ACHN (cell line): Measurements from ENCODE around the gene TVP23A.
"Not testable (repeated sequence)": the region's sequence is repeated elsewhere in the genome, so short reads cannot be mapped to it uniquely, and the experiment has no call there.

ENCODE experiments used
- DNase-seq: peaks from one replicate; pipeline ENCODE4 v3.0.0-alpha.2; 2015
- in situ Hi-C: cut with HindIII; loops from 2 replicates; pipeline ENCODE4 v1.10.0; 2017; ENCODE audit warnings: low sequenced_read_pairs, low pct_ligation_motif_present, low pct_unique_long_range_greater_than_20kb

TVP23A gene

GRCh38 chr16:10838621-10839278, 20.2 kb upstream of the TVP23A start:
- in situ Hi-C loops = no loop called here
- no peak for DNase-seq

DNA sequence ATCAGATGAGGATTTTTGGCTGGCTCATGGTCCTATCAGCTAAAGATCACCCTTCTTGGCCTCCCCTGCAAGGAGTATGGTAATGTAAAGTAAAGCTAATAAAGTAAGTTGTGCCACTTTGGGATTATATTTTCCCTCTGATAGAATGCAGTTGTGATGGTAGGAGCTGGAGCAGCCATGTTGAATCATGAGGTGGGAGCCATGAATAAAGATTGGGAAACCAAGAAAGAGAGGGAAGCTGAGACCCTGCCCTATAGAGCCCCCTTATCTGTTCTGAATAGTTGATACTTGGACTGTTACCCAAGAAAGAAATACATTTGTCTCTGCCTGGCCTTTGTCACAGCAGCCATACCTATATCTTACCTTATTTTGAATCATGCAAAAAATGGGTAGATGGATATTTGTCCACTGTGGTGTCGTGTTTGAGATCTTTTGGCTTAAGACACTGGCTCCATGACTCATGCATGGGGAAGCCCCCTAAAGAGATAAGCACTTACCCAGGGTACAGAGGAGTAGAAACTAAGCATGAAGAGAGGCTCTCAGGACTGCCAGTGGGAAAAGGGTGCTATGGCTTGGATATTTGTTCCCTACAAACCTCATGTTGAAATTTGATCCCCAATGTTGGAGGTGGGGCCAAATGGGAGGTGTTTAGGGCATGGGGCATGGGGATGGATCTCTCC, 17.7 kb upstream of the TVP23A start:
- in situ Hi-C loops = no loop called here
- DNase-seq = no peak

DNA sequence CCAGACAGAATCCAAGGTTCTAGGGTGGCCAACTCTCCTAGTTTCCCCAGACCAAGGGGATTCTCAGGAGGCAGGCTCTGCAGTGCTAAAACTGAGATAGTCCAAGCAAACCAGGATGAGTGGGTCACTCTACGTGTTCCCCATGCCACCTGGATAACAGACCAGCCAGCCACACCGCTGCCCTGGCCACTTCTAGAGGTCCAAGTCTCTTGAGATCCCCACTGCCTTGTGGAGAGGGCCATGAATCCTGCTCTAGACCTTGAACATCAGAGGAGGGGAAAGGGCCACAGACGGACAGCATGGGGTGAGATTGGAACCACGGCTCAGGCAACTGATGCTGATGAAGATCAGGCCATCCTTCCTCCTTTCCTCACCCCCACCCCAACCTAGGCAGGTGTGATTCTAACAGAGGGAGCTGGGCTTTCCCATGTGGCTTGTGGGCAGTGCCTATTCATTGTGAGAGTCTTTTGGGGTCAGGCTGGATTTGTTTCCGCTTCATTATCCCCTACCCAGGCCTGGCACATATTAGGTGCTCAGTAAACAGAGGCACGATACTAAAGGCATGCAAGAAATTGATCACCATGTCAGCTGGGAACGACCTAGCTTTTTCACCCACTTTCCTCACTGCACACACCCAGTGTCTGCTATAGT, 16.8 kb upstream of the TVP23A start:
- DNase-seq = no peak
- in situ Hi-C loops = no loop called here

- DNase-seq = no peak
- in situ Hi-C loops = no loop called here
Measured at GRCh38 chr16:10834766-10835165, 16.2 kb upstream of the TVP23A start.

DNA sequence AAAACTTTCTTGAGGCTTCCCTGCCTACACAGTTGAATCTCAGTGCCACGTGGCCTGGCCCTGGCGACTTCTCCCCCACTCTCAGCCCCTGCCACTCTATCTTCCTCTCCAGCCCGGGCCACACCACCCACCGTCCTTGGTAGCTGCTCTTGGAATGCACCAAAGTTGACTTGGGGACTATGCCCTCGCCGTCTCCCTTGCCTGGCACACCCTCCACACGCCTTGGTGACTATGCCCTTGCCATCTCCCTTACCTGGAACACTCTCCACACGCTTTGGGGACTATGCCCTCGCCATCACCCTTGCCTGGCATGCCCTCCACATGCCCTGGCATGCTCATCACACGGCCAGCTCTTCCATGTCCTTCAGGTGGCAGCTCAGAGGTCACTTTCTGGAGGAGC, 15.5 kb upstream of the TVP23A start:
- DNase-seq = no peak
- in situ Hi-C loops = no loop called here

- in situ Hi-C loops = no loop called here
- no peak for DNase-seq
Measured at GRCh38 chr16:10833271-10833670, 14.7 kb upstream of the TVP23A start.

GRCh38 chr16:10831894-10832886, 13.6 kb upstream of the TVP23A start:
- no peak for DNase-seq
- in situ Hi-C loops = no loop called here

DNA sequence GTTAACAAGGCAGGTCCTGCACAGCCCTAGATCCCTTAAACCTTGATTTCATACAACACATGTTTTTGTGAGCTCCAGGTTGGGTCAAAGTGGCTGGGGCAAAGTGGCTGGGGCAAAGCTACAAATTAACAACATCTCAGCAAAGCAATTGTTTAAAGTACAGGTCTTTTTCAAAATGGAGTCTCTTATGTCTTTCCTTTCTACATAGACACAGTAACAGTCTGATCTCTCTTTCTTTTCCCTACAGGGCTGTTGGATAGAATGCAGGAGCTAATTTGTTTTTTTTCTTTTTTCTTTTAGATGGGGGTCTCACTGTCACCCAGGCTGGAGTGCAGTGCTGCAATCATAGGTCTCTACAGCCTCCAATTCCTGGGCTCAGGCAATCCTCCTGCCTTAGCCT, 11.6 kb upstream of the TVP23A start:
- in situ Hi-C loops = not testable (repeated sequence)

DNA sequence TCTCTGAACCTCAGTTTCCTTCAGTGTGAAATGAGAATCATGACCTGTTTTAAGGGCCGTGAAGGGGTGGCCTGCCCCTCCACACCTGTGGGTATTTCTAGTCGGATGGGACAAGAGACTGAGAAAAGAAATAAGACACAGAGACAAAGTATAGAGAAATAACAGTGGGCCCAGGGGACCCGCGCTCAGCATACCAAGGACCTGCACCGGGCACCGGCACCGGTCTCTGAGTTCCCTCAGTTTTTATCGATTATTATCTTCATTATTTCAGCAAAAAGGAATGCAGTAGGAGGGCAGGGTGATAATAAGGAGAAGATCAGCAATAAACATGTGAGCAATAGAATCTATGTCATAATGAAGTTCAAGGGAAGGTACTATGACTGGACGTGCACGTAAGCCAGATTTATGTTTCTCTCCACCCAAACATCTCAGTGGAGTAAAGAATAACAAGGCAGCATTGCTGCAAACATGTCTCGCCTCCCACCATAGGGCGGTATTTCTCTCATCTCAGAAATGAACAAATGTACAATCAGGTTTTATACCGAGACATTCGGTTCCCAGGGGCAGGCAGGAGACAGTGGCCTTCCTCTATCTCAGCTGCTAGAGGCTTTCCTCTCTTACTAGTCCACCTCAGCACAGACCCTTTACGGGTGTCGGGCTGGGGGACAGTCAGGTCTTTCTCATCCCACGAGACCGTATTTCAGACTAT, 10.9 kb upstream of the TVP23A start:
- in situ Hi-C loops, DNase-seq: not testable (repeated sequence)

More for the DNA sequence above, 11.6 kb upstream of the TVP23A start:
- DNase-seq = not testable (repeated sequence)

GRCh38 chr16:10828851-10829366, 10.3 kb upstream of the TVP23A start:
- in situ Hi-C loops = no loop called here
- peak; percentile 69 for DNase-seq

- in situ Hi-C loops = no loop called here
- peak; percentile 76 for DNase-seq
Measured at GRCh38 chr16:10827691-10828341, 9.2 kb upstream of the TVP23A start.

GRCh38 chr16:10824111-10824893, 5.7 kb upstream of the TVP23A start:
- no peak for DNase-seq
- in situ Hi-C loops = no loop called here

GRCh38 chr16:10822702-10823101, 4.1 kb upstream of the TVP23A start:
- in situ Hi-C loops = no loop called here

DNA sequence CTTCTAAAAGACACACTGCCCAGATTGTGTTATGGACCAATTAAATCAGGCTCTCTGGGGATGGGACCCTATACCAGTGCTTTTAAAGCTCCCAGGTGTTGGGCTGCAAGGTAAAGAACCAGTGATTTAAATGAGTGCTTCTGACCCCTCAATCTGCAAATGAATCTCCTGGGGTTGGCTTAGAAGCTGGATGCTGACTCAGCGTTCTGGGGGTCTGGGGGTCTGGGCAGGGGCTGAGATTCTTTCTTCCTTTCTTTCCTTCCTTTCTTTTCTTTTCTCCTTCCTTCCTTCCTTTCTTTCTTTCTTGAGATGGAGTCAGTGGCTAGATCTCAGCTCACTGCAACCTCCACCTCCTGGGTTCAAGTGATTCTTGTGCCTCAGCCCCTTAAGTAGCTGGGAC, 2.0 kb upstream of the TVP23A start:
- no peak for DNase-seq
- in situ Hi-C loops = no loop called here

More at GRCh38 chr16:10822702-10823101, 4.1 kb upstream of the TVP23A start:
- no peak for DNase-seq

GRCh38 chr16:10817514-10817913, 1.1 kb downstream of the TVP23A start:
- in situ Hi-C loops = no loop called here
- no peak for DNase-seq

GRCh38 chr16:10813099-10813455, 5.5 kb downstream of the TVP23A start:
- DNase-seq = no peak
- in situ Hi-C loops = no loop called here
